Hepatocyte (in vitro differentiated cells): ENCODE measurements around the gene MT1E. TPM values are rescaled to one million over a fixed set of nuclear protein-coding genes. Genes with fewer than 3 reads are reported as not detected.

Source experiments
- DNase-seq: peaks from one replicate; pipeline ENCODE4 v3.0.0-alpha.2; 2016; ENCODE audit warnings: low spot score
- H2AFZ ChIP-seq: fragments of 200-600 bp; sonication (generic); 2 replicates; pipeline ENCODE4 v1.6.0; 2016; ENCODE audit warnings: antibody characterized with exemption, mild to moderate bottlenecking
- H3K27ac ChIP-seq: fragments of 200-600 bp; sonication (generic); 2 replicates; pipeline ENCODE4 v1.5.1; 2016; ENCODE audit warnings: mild to moderate bottlenecking
- H3K27me3 ChIP-seq: fragments of 200-600 bp; sonication (generic); 2 replicates; pipeline ENCODE4 v1.6.1; 2016
- H3K36me3 ChIP-seq: fragments of 200-600 bp; sonication (generic); replicated peaks from 2 replicates; pipeline ENCODE4 v1.5.1; 2016; ENCODE audit warnings: low read depth; ENCODE audit not compliant: insufficient read depth
- H3K4me1 ChIP-seq: fragments of 200-600 bp; sonication (generic); 2 replicates; pipeline ENCODE4 v1.5.1; 2016; ENCODE audit warnings: mild to moderate bottlenecking, moderate library complexity; ENCODE audit not compliant: insufficient read depth
- H3K4me2 ChIP-seq: fragments of 200-600 bp; sonication (generic); 2 replicates; pipeline ENCODE4 v1.6.0; 2016
- H3K4me3 ChIP-seq: fragments of 200-600 bp; sonication (generic); 2 replicates; pipeline ENCODE4 v1.5.1; 2016; ENCODE audit warnings: mild to moderate bottlenecking
- H3K79me2 ChIP-seq: fragments of 200-600 bp; sonication (generic); 2 replicates; pipeline ENCODE4 v1.6.0; 2017; ENCODE audit warnings: mild to moderate bottlenecking
- H3K9me2 ChIP-seq: fragments of 200-600 bp; sonication (generic); replicated peaks from 2 replicates; pipeline ENCODE4 v1.6.0; 2017; ENCODE audit warnings: mild to moderate bottlenecking; ENCODE audit not compliant: insufficient read depth
- H3K9me3 ChIP-seq: fragments of 200-600 bp; sonication (generic); 2 replicates; pipeline ENCODE4 v1.5.1; 2016; ENCODE audit warnings: low read depth, mild to moderate bottlenecking
- H4K20me1 ChIP-seq: fragments of 200-600 bp; sonication (generic); 2 replicates; pipeline ENCODE4 v1.6.0; 2016; ENCODE audit warnings: mild to moderate bottlenecking; ENCODE audit not compliant: insufficient read depth, poor library complexity, severe bottlenecking
- EZH2 ChIP-seq: fragments of 200-600 bp; sonication (generic); IDR thresholded peaks from 2 replicates; pipeline ENCODE4 v1.6.1; 2016; ENCODE audit warnings: antibody characterized with exemption, mild to moderate bottlenecking, borderline replicate concordance
- EZH2phosphoT487 ChIP-seq: fragments of 200-600 bp; sonication (generic); IDR thresholded peaks from one replicate; pipeline ENCODE4 v1.6.1; 2018; ENCODE audit warnings: antibody characterized with exemption, mild to moderate bottlenecking, low read depth, moderate library complexity; ENCODE audit not compliant: unreplicated experiment, severe bottlenecking
- WGBS: methylation state at CpG from one replicate; pipeline ENCODE4 v1.1.6; 2016; ENCODE audit warnings: low lambda C conversion rate; ENCODE audit errors: missing lambda C conversion rate; 5-methylcytosine and 5-hydroxymethylcytosine counted together
- polyA plus RNA-seq: library from polyadenylated mRNA; unstranded; fragments of >200 nt; fragmentation: Nextera tagmentation; extraction: Ambion mirVana; gene quantifications from 2 replicates; pipeline ENCODE4 v1.2.1, GENCODE V29; 2016
- total RNA-seq: library from RNA; depleted of rRNA; stranded (reverse); fragments of >200 nt; gene quantifications from 2 replicates; pipeline ENCODE4 v1.2.3, GENCODE V29; 2014
- TF ChIP-seq, protein P1 (sequence below): fragments of 200-600 bp; sonication (generic); IDR thresholded peaks from 2 replicates; pipeline ENCODE4 v1.5.1; 2016; ENCODE audit warnings: antibody characterized with exemption, mild to moderate bottlenecking; ENCODE audit not compliant: poor library complexity

MT1E gene
- total and polyA plus RNA-seq, 2 experiments from 2014 or later = 65.5 to 121 TPM

DNA sequence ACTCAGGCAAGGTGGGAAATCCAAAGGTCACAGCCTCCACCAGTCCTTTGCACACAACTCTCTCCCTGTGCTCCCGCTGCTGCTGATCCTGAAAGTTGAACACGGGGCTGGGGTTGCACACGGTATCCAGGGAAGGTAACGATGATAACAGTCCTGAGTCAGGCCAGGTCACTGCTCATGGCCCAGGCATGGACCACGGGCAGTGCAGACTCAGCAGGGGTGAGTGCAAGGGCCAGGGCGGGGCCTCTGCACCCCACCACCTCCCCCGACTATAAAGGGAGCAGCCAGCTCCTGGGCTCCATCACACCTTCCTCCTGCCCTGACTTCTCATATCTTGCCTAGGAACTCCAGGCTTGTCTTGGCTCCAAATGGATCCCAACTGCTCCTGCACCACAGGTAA, 26.0 kb downstream of the MT1E start, which contains the start of gene MT1B:
Gene MT1B, plus strand, starts transcription at position 301 of the 400 bp plus-strand sequence. Its CDS starts 68 bp downstream, at position 369.
- Histone ChIP-seq H3K79me2 (no peaks in the 10 kb centered on the region), H3K27me3 (peaks cover 50% of the 10 kb centered on the region), H3K4me1 (no peaks in the 10 kb centered on the region), H3K9me3 (no peaks in the 10 kb centered on the region), H2AFZ (no peak within 1 kb of the TSS), H3K4me3 (no peak within 1 kb of the TSS), H3K27ac (no peak within 1 kb of the TSS), H3K9me2 (no peaks in the 10 kb centered on the region), H3K4me2 (no peak within 1 kb of the TSS), H3K36me3 (no peaks in the 10 kb centered on the region), H4K20me1 (no peaks in the 10 kb centered on the region)
- WGBS = 75% methylated on average over 7 of the region's 7 CpGs
- TF ChIP-seq EZH2 (no peak), EZH2phosphoT487 (no peak)
- TF ChIP-seq, protein P1, sequence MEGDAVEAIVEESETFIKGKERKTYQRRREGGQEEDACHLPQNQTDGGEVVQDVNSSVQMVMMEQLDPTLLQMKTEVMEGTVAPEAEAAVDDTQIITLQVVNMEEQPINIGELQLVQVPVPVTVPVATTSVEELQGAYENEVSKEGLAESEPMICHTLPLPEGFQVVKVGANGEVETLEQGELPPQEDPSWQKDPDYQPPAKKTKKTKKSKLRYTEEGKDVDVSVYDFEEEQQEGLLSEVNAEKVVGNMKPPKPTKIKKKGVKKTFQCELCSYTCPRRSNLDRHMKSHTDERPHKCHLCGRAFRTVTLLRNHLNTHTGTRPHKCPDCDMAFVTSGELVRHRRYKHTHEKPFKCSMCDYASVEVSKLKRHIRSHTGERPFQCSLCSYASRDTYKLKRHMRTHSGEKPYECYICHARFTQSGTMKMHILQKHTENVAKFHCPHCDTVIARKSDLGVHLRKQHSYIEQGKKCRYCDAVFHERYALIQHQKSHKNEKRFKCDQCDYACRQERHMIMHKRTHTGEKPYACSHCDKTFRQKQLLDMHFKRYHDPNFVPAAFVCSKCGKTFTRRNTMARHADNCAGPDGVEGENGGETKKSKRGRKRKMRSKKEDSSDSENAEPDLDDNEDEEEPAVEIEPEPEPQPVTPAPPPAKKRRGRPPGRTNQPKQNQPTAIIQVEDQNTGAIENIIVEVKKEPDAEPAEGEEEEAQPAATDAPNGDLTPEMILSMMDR = no peak
- no peak for DNase-seq

DNA sequence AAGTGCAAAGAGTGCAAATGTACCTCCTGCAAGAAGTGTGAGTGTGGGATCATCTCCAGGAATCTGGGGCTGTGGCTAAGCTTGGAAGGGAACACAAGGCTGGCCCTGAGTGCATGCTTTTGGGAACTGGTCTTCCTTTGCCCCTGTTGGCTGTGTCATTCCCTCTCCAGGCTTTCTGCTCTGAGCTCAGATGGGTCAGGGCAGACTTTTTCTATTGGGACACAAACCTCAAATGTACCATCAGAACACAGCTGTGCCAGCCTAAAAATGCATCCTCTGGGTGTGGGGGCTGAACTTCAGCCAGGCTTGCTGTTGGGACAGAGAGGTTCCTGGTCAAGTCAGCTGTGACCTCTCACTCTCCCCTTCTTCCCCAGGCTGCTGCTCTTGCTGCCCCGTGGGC, 27.0 kb downstream of the MT1E start:
- H3K27me3 ChIP-seq = peaks cover 39% of the 10 kb centered on the region
- TF ChIP-seq, protein P1 = no peak
- TF ChIP-seq EZH2 (no peak), EZH2phosphoT487 (no peak)
- no peak overlapping the region for H3K27ac ChIP-seq
- no peak overlapping the region for H3K4me3 ChIP-seq
- H3K79me2 ChIP-seq = no peaks in the 10 kb centered on the region
- H4K20me1 ChIP-seq = no peaks in the 10 kb centered on the region
- H3K9me3 ChIP-seq = no peaks in the 10 kb centered on the region
- H2AFZ ChIP-seq = no peak overlapping the region
- H3K36me3 ChIP-seq = no peaks in the 10 kb centered on the region
- no peak for DNase-seq
- no peaks in the 10 kb centered on the region for H3K9me2 ChIP-seq
- no peaks in the 10 kb centered on the region for H3K4me1 ChIP-seq
- H3K4me2 ChIP-seq = no peak overlapping the region
- WGBS = 55% methylated on average over 1 of the region's 1 CpG

DNA sequence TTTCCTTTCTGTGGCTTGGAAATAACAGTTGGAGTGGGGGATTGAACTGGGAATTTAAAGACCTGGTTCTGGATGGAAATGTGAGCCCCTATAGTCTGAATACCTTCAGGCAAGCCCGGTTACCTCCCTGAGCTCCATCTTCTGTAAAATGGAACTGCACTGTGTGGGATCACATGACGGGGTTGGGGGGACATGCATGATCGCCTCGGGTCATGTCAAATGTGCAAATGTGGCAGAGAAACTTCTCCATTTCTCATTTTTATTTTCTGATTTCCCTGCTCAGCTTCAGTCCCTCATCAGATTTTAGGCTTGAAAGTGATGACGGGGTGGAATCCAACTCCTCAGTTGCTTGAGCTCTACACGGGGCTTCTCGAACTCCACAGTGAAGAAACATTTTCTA, 27.6 kb downstream of the MT1E start:
- Histone ChIP-seq H3K36me3 (no peaks in the 10 kb centered on the region), H2AFZ (no peak overlapping the region), H3K4me2 (no peak overlapping the region), H4K20me1 (no peaks in the 10 kb centered on the region), H3K79me2 (no peaks in the 10 kb centered on the region), H3K27ac (no peak overlapping the region), H3K4me3 (no peak overlapping the region), H3K4me1 (no peaks in the 10 kb centered on the region), H3K27me3 (peaks cover 36% of the 10 kb centered on the region), H3K9me3 (no peaks in the 10 kb centered on the region), H3K9me2 (no peaks in the 10 kb centered on the region)
- TF ChIP-seq, protein P1 = no peak
- TF ChIP-seq EZH2 (no peak), EZH2phosphoT487 (no peak)
- no peak for DNase-seq
- 88% methylated on average over 7 of the region's 7 CpGs for WGBS
